ENCODE results near the gene PPFIBP2.

Gene PPFIBP2

GRCh38 chr11:7667460-7667859, 153.7 kb downstream of the PPFIBP2 start:
- H3K4me3 ChIP-seq (ENCODE audit: low read length) = no peak overlapping the region
- TF ChIP-seq, protein P1, sequence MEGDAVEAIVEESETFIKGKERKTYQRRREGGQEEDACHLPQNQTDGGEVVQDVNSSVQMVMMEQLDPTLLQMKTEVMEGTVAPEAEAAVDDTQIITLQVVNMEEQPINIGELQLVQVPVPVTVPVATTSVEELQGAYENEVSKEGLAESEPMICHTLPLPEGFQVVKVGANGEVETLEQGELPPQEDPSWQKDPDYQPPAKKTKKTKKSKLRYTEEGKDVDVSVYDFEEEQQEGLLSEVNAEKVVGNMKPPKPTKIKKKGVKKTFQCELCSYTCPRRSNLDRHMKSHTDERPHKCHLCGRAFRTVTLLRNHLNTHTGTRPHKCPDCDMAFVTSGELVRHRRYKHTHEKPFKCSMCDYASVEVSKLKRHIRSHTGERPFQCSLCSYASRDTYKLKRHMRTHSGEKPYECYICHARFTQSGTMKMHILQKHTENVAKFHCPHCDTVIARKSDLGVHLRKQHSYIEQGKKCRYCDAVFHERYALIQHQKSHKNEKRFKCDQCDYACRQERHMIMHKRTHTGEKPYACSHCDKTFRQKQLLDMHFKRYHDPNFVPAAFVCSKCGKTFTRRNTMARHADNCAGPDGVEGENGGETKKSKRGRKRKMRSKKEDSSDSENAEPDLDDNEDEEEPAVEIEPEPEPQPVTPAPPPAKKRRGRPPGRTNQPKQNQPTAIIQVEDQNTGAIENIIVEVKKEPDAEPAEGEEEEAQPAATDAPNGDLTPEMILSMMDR (conservative IDR thresholded peaks at IDR 0.05; ENCODE audit: low read depth, low read length) = no peak
- no peak for DNase-seq (ENCODE audit: low read depth)

GRCh38 chr11:7668464-7668863, 154.7 kb downstream of the PPFIBP2 start:
- TF ChIP-seq, protein P1 (conservative IDR thresholded peaks at IDR 0.05; ENCODE audit: low read depth, low read length) = no peak
- DNase-seq (ENCODE audit: low read depth) = no peak
- no peak overlapping the region for H3K4me3 ChIP-seq (ENCODE audit: low read length)

DNA sequence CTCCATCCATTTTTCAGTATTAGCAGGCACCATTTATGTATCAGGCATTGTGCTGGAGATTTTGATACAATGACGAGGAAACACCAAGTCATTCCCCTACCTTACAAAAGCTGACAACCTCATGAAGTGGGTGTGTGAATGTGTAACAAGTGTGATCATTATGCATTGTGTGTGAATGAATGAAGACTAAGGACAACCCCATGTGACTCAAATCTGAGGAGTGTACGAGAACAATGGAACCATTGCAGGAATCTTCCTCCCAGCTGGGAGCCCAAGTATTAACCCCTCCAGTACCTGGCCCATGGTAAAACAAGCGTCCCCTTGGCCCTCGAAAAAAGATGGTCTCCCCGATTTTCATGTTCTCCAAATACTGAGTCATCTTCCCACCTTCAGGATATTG, 155.1 kb downstream of the PPFIBP2 start:
- H3K4me3 ChIP-seq (ENCODE audit: low read length) = no peak overlapping the region
- no peak for DNase-seq (ENCODE audit: low read depth)
- TF ChIP-seq, protein P1 (conservative IDR thresholded peaks at IDR 0.05; ENCODE audit: low read depth, low read length) = no peak

DNA sequence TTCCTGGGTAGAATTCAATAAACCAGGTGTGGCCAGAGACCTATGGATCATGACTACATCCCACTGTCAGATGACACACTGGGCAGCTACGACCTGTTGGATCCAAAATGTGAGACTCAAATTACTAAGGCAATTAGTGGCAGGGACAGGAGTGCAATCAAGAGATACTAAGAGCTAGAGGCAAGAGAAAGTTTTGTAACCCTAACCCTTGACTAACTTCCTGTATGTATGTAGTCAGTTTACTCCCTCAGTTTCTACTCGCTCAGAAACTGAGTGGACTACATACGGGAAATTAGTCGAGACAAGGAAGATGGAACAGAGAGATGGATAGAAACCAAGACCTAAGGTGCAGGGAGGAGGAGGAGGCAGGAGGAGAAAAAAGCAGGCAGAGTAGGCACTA, 156.8 kb downstream of the PPFIBP2 start:
- TF ChIP-seq, protein P1 (conservative IDR thresholded peaks at IDR 0.05; ENCODE audit: low read depth, low read length) = no peak
- no peak overlapping the region for H3K4me3 ChIP-seq (ENCODE audit: low read length)
- no peak for DNase-seq (ENCODE audit: low read depth)

DNA sequence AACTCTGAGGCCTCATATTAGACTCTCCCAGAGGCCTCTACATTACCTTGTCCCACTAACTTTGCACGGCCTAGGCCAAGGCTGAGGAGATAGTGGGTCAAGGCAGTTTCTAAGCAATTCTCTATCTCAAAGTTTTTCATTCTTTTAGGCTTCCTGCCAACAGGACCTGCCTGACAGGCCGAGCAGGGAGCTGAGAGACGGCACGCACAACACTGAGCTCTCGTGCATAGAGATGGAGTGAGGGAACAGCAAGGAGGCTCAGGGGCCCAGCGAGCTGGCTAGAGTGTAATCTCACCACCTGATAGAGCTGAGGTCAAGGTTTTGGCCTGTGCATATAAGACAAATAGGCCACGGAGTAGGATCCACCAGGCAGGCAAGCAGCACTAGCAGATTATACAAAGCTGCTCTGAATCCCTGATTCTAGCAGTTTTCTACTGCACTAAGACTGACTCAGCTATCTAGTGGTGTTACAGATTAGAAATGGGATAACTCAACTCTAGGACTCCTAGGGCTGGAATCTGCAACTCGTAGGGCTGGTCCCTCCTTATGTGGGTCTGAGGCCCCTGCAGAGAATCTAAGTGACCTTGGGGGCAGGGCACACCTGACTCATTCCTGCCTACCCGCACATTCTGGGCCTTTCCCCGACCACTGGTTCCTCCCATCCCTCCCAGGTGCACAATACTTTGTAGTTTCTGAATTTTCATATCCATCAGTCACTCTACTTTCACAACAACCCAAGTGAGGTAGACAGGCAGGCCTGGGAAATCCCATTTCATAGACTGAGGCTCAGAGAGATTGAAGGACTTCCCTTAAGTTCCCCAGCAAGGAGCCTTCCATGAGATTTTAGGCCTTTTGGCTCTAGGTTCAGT, 157.8 kb downstream of the PPFIBP2 start:
- no peak for DNase-seq (ENCODE audit: low read depth)
- TF ChIP-seq, protein P1 (conservative IDR thresholded peaks at IDR 0.05; ENCODE audit: low read depth, low read length) = no peak
- H3K4me3 ChIP-seq (ENCODE audit: low read length) = no peak overlapping the region

- TF ChIP-seq, protein P1 (conservative IDR thresholded peaks at IDR 0.05; ENCODE audit: low read depth, low read length) = no peak
- no peak overlapping the region for H3K4me3 ChIP-seq (ENCODE audit: low read length)
- DNase-seq (ENCODE audit: low read depth) = no peak
Observed at GRCh38 chr11:7672276-7672959, 158.6 kb downstream of the PPFIBP2 start.
